ENCODE data around the gene TMEM120B.
A peak's percentile ranks its signal among the peaks of the same experiment; 100 is the strongest.
"Not testable (repeated sequence)": the region's sequence is repeated elsewhere in the genome, so short reads cannot be mapped to it uniquely, and the experiment has no call there.

Gene TMEM120B

DNA sequence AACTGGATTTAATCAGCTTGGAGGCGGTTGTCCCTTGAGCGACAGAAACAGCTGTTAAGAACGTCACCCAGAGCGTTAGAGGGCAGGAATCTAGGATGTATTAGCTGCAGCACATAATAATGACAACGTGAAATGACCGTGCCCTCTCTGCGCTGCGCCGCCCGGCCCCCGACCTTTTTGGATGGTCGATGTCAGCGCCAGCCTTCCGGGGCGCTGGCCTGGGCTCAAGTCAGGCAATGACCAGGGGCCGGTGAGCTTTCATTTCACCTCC lies 427 bp upstream of the TMEM120B start:
- DNase-seq (ENCODE audit: extremely low read depth, low read depth) = no peak
- TF ChIP-seq, protein P1, sequence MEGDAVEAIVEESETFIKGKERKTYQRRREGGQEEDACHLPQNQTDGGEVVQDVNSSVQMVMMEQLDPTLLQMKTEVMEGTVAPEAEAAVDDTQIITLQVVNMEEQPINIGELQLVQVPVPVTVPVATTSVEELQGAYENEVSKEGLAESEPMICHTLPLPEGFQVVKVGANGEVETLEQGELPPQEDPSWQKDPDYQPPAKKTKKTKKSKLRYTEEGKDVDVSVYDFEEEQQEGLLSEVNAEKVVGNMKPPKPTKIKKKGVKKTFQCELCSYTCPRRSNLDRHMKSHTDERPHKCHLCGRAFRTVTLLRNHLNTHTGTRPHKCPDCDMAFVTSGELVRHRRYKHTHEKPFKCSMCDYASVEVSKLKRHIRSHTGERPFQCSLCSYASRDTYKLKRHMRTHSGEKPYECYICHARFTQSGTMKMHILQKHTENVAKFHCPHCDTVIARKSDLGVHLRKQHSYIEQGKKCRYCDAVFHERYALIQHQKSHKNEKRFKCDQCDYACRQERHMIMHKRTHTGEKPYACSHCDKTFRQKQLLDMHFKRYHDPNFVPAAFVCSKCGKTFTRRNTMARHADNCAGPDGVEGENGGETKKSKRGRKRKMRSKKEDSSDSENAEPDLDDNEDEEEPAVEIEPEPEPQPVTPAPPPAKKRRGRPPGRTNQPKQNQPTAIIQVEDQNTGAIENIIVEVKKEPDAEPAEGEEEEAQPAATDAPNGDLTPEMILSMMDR (IDR thresholded peaks at IDR 0.05; ENCODE audit: low read depth, low read length) = no peak

DNA sequence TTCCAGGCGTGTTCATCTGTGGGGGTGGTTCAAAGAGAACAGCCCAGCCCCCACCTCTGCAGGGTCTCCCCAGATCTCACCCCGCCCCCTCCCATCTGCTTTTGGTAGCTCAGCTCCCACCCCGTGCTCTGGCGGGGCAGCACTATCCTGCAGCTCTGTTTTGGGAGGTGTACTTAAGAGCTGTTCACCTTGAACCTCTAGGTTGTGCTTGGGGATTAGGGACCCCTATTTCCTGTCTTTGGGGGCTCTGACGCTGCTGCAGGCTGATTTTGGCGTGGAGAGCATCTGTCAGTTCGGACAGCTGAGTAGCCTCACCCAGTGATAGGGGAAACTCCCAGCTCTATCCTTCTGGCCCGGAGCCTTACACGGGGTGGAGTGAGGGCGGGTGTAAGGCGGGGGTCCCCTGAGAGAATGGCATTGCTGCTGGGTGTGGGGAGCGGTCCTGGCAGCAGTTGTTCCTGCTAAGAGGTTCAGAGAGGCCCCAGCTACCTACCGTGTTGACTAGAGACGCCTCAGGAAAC lies 765 bp downstream of the TMEM120B start:
- no peak for DNase-seq (ENCODE audit: extremely low read depth, low read depth)
- TF ChIP-seq, protein P1 (IDR thresholded peaks at IDR 0.05; ENCODE audit: low read depth, low read length) = no peak

DNA sequence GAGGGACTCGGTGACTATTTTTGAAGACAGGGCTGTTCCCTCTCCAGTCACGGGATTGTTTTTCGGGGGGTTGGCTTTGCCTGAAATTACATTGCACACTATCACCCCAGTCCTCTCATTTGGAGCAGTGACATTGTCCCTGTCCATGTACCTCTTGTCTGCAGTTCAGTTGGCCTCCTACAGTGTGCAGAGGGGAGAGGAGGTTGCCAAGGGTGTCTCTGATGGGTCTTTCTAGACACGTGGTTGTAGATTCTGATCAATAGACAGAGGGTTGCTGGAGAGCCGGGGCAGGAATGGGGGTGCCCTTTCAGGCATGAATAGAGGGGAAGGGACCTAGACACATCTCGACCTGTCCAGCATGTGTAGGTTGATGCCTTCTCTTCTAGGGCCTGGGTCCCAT lies 1.2 kb downstream of the TMEM120B start:
- TF ChIP-seq, protein P1 (IDR thresholded peaks at IDR 0.05; ENCODE audit: low read depth, low read length) = no peak
- no peak for DNase-seq (ENCODE audit: extremely low read depth, low read depth)

DNA sequence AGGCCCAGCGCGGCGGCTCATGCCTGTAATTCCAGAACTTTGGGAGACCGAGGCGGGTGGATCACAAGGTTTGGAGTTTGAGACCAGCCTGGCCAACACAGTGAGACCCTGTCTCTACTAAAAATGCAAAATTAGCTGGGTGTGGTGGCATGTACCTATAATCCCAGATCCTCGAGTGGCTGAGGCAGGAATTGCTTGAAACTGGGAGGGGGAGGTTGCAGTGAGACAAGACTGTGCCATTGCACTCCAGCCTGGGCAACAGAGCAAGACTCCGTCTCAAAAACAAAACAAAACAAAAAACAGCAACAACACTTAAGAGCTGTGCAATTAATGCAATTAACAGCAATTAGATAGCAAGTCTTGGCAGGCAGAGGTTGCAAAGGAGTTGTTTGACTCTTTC lies 2.5 kb downstream of the TMEM120B start:
- not testable (repeated sequence) for DNase-seq (ENCODE audit: extremely low read depth, low read depth)

DNA sequence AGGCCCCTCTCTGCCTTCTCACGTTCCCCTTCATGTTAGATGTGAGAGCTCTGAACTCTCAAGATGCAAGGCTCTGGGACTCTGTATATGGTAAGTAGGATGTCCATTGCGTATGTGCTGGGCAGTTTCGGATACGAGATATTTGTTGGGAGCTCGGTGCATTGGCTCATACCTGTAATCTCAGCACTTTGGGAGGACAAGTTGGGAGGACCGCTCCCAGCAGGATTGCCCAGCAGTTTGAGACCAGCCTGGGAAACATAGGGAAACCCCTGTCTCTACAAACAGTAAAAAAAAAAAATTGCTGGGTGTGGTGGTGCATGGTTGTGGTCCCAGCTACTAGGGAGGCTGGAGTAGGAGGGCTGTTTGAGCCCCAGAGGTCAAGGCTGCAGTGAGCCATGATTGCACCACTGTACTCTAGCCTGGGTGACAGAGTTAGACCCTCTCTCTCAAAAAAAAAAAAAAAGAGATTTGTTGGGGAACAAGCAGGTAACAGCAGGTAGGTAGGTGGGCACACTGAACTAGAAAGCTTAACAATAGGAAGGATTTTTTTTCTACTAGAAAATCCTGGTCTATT lies 3.4 kb downstream of the TMEM120B start:
- DNase-seq (ENCODE audit: extremely low read depth, low read depth) = no peak
- TF ChIP-seq, protein P1 (IDR thresholded peaks at IDR 0.05; ENCODE audit: low read depth, low read length) = no peak

DNA sequence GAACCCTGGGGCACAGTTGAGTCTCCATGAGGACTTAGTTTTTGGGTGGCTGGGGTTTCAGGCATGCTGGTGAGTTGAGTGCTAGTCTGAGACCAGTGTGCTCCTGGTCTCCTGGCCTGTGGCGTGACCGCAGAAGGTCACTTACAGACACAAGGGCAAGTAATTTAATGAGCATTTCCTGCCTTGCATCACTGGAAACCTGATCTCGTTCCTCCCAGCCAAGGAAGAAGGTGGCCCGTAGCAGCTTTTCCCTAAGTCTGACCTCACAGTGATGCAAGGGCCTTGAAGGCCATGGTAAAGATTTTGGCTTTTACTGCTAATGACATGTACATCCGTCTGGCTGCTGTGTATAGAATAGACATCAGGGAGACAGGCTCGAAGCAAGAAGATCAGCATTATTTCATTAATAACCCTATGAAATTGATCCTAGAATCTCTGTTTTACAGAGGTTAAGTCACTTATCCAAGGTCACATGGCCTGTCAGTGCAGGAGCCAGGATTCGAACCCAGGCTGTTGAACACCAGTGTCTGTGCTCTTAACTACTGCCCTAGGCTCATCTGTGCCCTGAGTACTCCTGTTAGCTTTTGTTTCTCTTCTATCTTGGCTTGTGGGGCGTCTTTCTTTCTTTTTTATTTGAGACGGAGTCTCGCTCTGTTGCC lies 4.6 kb downstream of the TMEM120B start:
- TF ChIP-seq, protein P1 (IDR thresholded peaks at IDR 0.05; ENCODE audit: low read depth, low read length) = no peak
- peak; percentile 80 for DNase-seq (ENCODE audit: extremely low read depth, low read depth)

DNA sequence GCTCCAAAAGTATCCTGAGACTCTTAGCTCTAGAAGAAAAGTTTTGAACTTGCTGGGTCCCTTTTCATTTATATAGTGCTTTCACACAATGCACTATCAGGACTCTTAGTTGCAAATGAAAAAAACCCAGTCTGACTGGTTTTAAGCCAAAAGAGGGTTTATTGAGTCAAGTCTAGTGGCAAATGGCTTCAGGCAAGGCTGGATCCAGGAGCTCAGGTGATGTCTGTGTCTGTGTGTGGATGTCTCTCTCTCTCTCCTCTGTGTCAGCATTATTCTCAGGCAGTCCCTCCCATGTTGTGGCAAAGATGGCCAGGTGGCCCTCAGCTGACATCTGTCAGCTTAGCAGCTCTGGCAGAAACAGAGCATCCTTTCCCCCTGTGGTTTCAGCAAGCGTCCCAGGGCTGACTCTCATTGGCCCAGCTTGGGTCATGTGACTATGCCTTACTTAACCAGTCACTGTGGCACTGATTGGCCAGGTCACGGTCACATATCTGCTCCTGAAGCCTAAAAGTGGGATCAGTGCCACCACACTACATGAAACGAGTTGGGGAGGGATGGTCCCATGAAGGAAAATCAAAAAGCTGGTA lies 6.2 kb downstream of the TMEM120B start:
- DNase-seq (ENCODE audit: extremely low read depth, low read depth) = no peak
- TF ChIP-seq, protein P1 (IDR thresholded peaks at IDR 0.05; ENCODE audit: low read depth, low read length) = no peak

Data from AG09319 (cell line).